Measurements from ENCODE around the gene SCAPER.

Gene SCAPER

GRCh38 chr15:76378691-76379090, 526.4 kb downstream of the SCAPER start:
- in situ Hi-C loops (cut with MboI; ENCODE audit: low sequenced_read_pairs): no loop called here

GRCh38 chr15:76377751-76378150, 527.4 kb downstream of the SCAPER start:
- in situ Hi-C loops (cut with MboI; ENCODE audit: low sequenced_read_pairs): no loop called here

GRCh38 chr15:76377217-76377616, 527.9 kb downstream of the SCAPER start:
- in situ Hi-C loops (cut with MboI; ENCODE audit: low sequenced_read_pairs): no loop called here

GRCh38 chr15:76376816-76377215, 528.3 kb downstream of the SCAPER start:
- in situ Hi-C loops (cut with MboI; ENCODE audit: low sequenced_read_pairs): no loop called here

- in situ Hi-C loops (cut with MboI; ENCODE audit: low sequenced_read_pairs): no loop called here
These were observed 529.1 kb downstream of the SCAPER start for GRCh38 chr15:76376029-76376428.

- in situ Hi-C loops (cut with MboI; ENCODE audit: low sequenced_read_pairs): no loop called here
These were observed 537.0 kb downstream of the SCAPER start for GRCh38 chr15:76368122-76368621.

- in situ Hi-C loops (cut with MboI; ENCODE audit: low sequenced_read_pairs): no loop called here
These were observed 538.4 kb downstream of the SCAPER start for GRCh38 chr15:76366714-76367113.

- in situ Hi-C loops (cut with MboI; ENCODE audit: low sequenced_read_pairs): no loop called here
These were observed 541.9 kb downstream of the SCAPER start for GRCh38 chr15:76363251-76363650.

GRCh38 chr15:76360416-76360815, 544.7 kb downstream of the SCAPER start:
- in situ Hi-C loops (cut with MboI; ENCODE audit: low sequenced_read_pairs): no loop called here

GRCh38 chr15:76359152-76359551, 546.0 kb downstream of the SCAPER start:
- in situ Hi-C loops (cut with MboI; ENCODE audit: low sequenced_read_pairs): no loop called here

GRCh38 chr15:76358453-76358852, 546.7 kb downstream of the SCAPER start:
- in situ Hi-C loops (cut with MboI; ENCODE audit: low sequenced_read_pairs): no loop called here

- in situ Hi-C loops (cut with MboI; ENCODE audit: low sequenced_read_pairs): no loop called here
These were observed 550.2 kb downstream of the SCAPER start for GRCh38 chr15:76354823-76355440.

- in situ Hi-C loops (cut with MboI; ENCODE audit: low sequenced_read_pairs): no loop called here
These were observed 551.2 kb downstream of the SCAPER start for GRCh38 chr15:76353903-76354302.

GRCh38 chr15:76353023-76353577, 552.0 kb downstream of the SCAPER start:
- in situ Hi-C loops (cut with MboI; ENCODE audit: low sequenced_read_pairs): no loop called here

GRCh38 chr15:76349301-76350070, 555.7 kb downstream of the SCAPER start:
- in situ Hi-C loops (cut with MboI; ENCODE audit: low sequenced_read_pairs): no loop called here

- in situ Hi-C loops (cut with MboI; ENCODE audit: low sequenced_read_pairs): no loop called here
These were observed 557.6 kb downstream of the SCAPER start for GRCh38 chr15:76347482-76348055.

- in situ Hi-C loops (cut with MboI; ENCODE audit: low sequenced_read_pairs): no loop called here
These were observed 558.3 kb downstream of the SCAPER start for GRCh38 chr15:76346669-76347481.

- in situ Hi-C loops (cut with MboI; ENCODE audit: low sequenced_read_pairs): no loop called here
These were observed 559.1 kb downstream of the SCAPER start for GRCh38 chr15:76345880-76346668.

- in situ Hi-C loops (cut with MboI; ENCODE audit: low sequenced_read_pairs): no loop called here
These were observed 559.6 kb downstream of the SCAPER start for GRCh38 chr15:76345583-76345879.

GRCh38 chr15:76344893-76345582, 560.1 kb downstream of the SCAPER start:
- in situ Hi-C loops (cut with MboI; ENCODE audit: low sequenced_read_pairs): no loop called here

Measured in hTERT RPE-1 (cell line).